B cell (primary cell): ENCODE data around the gene TTC34.

Experiments
- CTCF ChIP-seq: fragments of 200-600 bp; IDR thresholded peaks from one replicate; pipeline ENCODE4 v1.8.0; 2022; ENCODE audit warnings: antibody characterized with exemption, mild to moderate bottlenecking
- EZH2 ChIP-seq: IDR thresholded peaks from 2 replicates; pipeline ENCODE4 v1.6.1; 2012; ENCODE audit warnings: borderline replicate concordance, low read depth, mild to moderate bottlenecking, moderate library complexity, low read length; ENCODE audit not compliant: insufficient read depth, poor library complexity, severe bottlenecking

GRCh38 chr1:2803931-2804627 is 2.6 kb upstream of the TTC34 start:
- TF ChIP-seq CTCF = no peak
- TF ChIP-seq EZH2 = no peak
